HepG2 (cell line): ENCODE data around the gene KERA. TPM values are rescaled to one million over a fixed set of nuclear protein-coding genes. Genes with fewer than 3 reads are reported as not detected.

Experiments
- ATAC-seq: fragments of 200-7000 bp; cut with Tn5 transposase; 3 replicates; pipeline ENCODE4 v1.9.1; 2020; ENCODE audit warnings: mild to moderate bottlenecking, moderate library complexity
- BruUV-seq: library from RNA; stranded (reverse); fragments of 400-500 nt; replicated peaks from 2 replicates; lab custom pipeline; 2021; lab: Mats Ljungman, UMichigan
- CTCF ChIA-PET: fragments of 300-600 bp; formaldehyde crosslinking; extraction: SDS; loops from one replicate; lab custom pipeline; 2021; ENCODE audit warnings: low total read pairs, inconsistent platforms, low intra/inter-chr PET ratio; lab: Yijun Ruan, JAX
- POLR2A ChIA-PET: fragments of 350-600 bp; sonication (Branson Sonifier 250); formaldehyde crosslinking; loops from one replicate; lab custom pipeline; 2020; ENCODE audit warnings: antibody characterized with exemption, inconsistent platforms; lab: Yijun Ruan, JAX
- DNase-seq: peaks from one replicate; pipeline ENCODE4 v3.0.0-alpha.2; 2015; ENCODE audit warnings: low spot score
- FAIRE-seq: peaks from 3 replicates; lab custom pipeline; 2011; peaks lifted over from hg19 to GRCh38; lab: Jason Lieb, UNC
- H2AFZ ChIP-seq: one replicate; pipeline ENCODE4 v1.6.1; 2011; ENCODE audit warnings: low read length, inconsistent platforms
- H3K27ac ChIP-seq: fragments of 300-600 bp; 3 replicates; pipeline ENCODE4 v1.8.0; 2011; ENCODE audit warnings: mixed run types, mild to moderate bottlenecking, mixed read lengths, low read length, inconsistent platforms; ENCODE audit not compliant: insufficient read depth; ENCODE audit errors: extremely low read length
- H3K27me3 ChIP-seq, 2 experiments: fragments of 200-600 bp in 1 of 2; 2 replicates in 1 of 2; 3 replicates in 1 of 2; pipeline versions ENCODE4 v1.6.0 to v1.8.0; 2011; ENCODE audit warnings: low read length in 2 of 2, mild to moderate bottlenecking in 2 of 2, moderate library complexity in 2 of 2, inconsistent platforms in 1 of 2; ENCODE audit not compliant: insufficient read depth in 2 of 2, control insufficient read depth in 1 of 2
- H3K36me3 ChIP-seq, 2 experiments: fragments of 200-600 bp in 1 of 2; replicated peaks in 1 of 2; 2 replicates in 1 of 2; 3 replicates in 1 of 2; pipeline versions ENCODE4 v1.5.1 to v1.8.0; 2011; ENCODE audit warnings: low read length in 2 of 2, inconsistent platforms in 1 of 2; ENCODE audit not compliant: insufficient read depth in 2 of 2, control insufficient read depth in 1 of 2
- H3K4me1 ChIP-seq: 2 replicates; pipeline ENCODE4 v1.5.1; 2012; ENCODE audit warnings: low read length, inconsistent platforms; ENCODE audit not compliant: insufficient read depth
- H3K4me2 ChIP-seq: 2 replicates; pipeline ENCODE4 v1.6.0; 2011; ENCODE audit warnings: low read depth, low read length, inconsistent platforms
- H3K4me3 ChIP-seq, 3 experiments: fragments of 200-600 bp in 1 of 3; sonication (generic), shearing (Covaris generic) in 1 of 3; replicated peaks in 1 of 3; 2 replicates each; pipeline ENCODE4 v1.5.1; 2011 to 2016; ENCODE audit warnings: low read length in 3 of 3, inconsistent platforms in 2 of 3, low read depth in 2 of 3, mild to moderate bottlenecking in 2 of 3, control low read depth in 1 of 3, mixed read lengths in 1 of 3; ENCODE audit not compliant: insufficient read depth in 1 of 3
- H3K79me2 ChIP-seq: one replicate; pipeline ENCODE4 v1.6.1; 2011; ENCODE audit warnings: low read length, inconsistent platforms; ENCODE audit not compliant: insufficient read depth
- H3K9ac ChIP-seq: 2 replicates; pipeline ENCODE4 v1.6.0; 2011; ENCODE audit warnings: mild to moderate bottlenecking, low read depth, low read length, inconsistent platforms; ENCODE audit not compliant: insufficient read depth
- H3K9me3 ChIP-seq: 2 replicates; pipeline ENCODE4 v1.5.1; 2012; ENCODE audit warnings: mild to moderate bottlenecking, low read length
- H4K20me1 ChIP-seq: 2 replicates; pipeline ENCODE4 v1.6.0; 2011; ENCODE audit warnings: inconsistent platforms, mild to moderate bottlenecking, low read length, moderate library complexity; ENCODE audit not compliant: insufficient read depth
- CENPX ChIP-seq: sonication (generic); formaldehyde crosslinking; IDR thresholded peaks from 2 replicates; pipeline ENCODE4 v1.9.0; 2021; ENCODE audit warnings: mild to moderate bottlenecking, missing genetic modification reagents, moderate library complexity
- ETV6 ChIP-seq: sonication (generic); formaldehyde crosslinking; conservative IDR thresholded peaks from 2 replicates; pipeline ENCODE4 v1.4.0; 2020; ENCODE audit warnings: missing genetic modification reagents
- IKZF4 ChIP-seq: sonication (generic); formaldehyde crosslinking; IDR thresholded peaks from 2 replicates; pipeline ENCODE4 v1.5.1; 2020; ENCODE audit warnings: borderline replicate concordance, mild to moderate bottlenecking, low read depth, missing genetic modification reagents; ENCODE audit errors: not compliant biosample characterization
- MIER2 ChIP-seq: IDR thresholded peaks from 2 replicates; pipeline ENCODE4 v1.6.1; 2016; ENCODE audit warnings: missing biosample characterization, missing genetic modification reagents
- NBN ChIP-seq: fragments of 450-650 bp; conservative IDR thresholded peaks from 2 replicates; pipeline ENCODE4 v1.6.1; 2017
- NR2F2 ChIP-seq: IDR thresholded peaks from 2 replicates; pipeline ENCODE4 v1.6.1; 2012; ENCODE audit warnings: low read depth, inconsistent platforms, borderline replicate concordance
- SALL2 ChIP-seq: sonication (generic); formaldehyde crosslinking; IDR thresholded peaks from 2 replicates; pipeline ENCODE4 v1.8.1; 2023; ENCODE audit warnings: mild to moderate bottlenecking, missing genetic modification reagents, inconsistent platforms
- SRSF9 ChIP-seq: fragments of 200-400 bp; formaldehyde crosslinking; IDR thresholded peaks from 2 replicates; pipeline ENCODE4 v1.6.1; 2018; ENCODE audit warnings: borderline replicate concordance, mild to moderate bottlenecking, low read depth, low read length; ENCODE audit not compliant: insufficient read depth, poor library complexity, severe bottlenecking
- ZNF432 ChIP-seq: sonication (generic); formaldehyde crosslinking; IDR thresholded peaks from 2 replicates; pipeline ENCODE4 v1.5.0; 2020; ENCODE audit warnings: missing genetic modification reagents, mild to moderate bottlenecking, borderline replicate concordance
- ZNF644 ChIP-seq: IDR thresholded peaks from 2 replicates; pipeline ENCODE4 v1.6.1; 2016; ENCODE audit warnings: low read depth
- WGBS: methylation state at CpG from one replicate; pipeline ENCODE4 v1.1.6; 2017; ENCODE audit warnings: low lambda C conversion rate; 5-methylcytosine and 5-hydroxymethylcytosine counted together
- in situ Hi-C: cut with HindIII; loops from 2 replicates; pipeline ENCODE4 v1.10.0; 2017; ENCODE audit warnings: low pct_unique_long_range_greater_than_20kb; ENCODE audit not compliant: extremely low pct_ligation_motif_present
- intact Hi-C: fragments of 100-400 bp; cut with micrococcal nuclease; formaldehyde crosslinking; loops from one replicate; pipeline ENCODE4 v1.10.0; 2022; ENCODE audit not compliant: unreplicated experiment
- polyA plus RNA-seq, 8 experiments: library from polyadenylated mRNA; depleted of rRNA in 3 of 8; stranded (reverse) in 7 of 8; unstranded in 1 of 8; fragments of >200 nt; fragmentation: Illumina TruSeq in 4 of 8; extraction: Trizol in 4 of 8; gene quantifications; 2 replicates each; pipeline versions ENCODE4 v1.2.1 to v1.2.3, GENCODE V29; 2011 to 2016; ENCODE audit warnings: low read depth in 4 of 8, missing spikeins in 1 of 8, mixed read lengths in 1 of 8; ENCODE audit not compliant: insufficient read depth in 1 of 8
- total RNA-seq, 5 experiments: library from RNA; depleted of rRNA; stranded (reverse); fragments of >200 nt; fragmentation: Illumina TruSeq; extraction: Trizol; gene quantifications; 2 replicates each; pipeline ENCODE4 v1.2.3, GENCODE V29; 2016; ENCODE audit warnings: low read depth in 1 of 5
- TF ChIP-seq, protein P1 (sequence below): sonication (generic); formaldehyde crosslinking; IDR thresholded peaks from 2 replicates; pipeline ENCODE4 v1.8.1; 2023; ENCODE audit warnings: mild to moderate bottlenecking, missing genetic modification reagents
- TF ChIP-seq, protein P2 (sequence below): sonication (generic); formaldehyde crosslinking; IDR thresholded peaks from 2 replicates; pipeline ENCODE4 v1.4.0; 2020; ENCODE audit warnings: low read depth, mild to moderate bottlenecking, missing genetic modification reagents
- TF ChIP-seq, protein P3 (sequence below): sonication (generic); formaldehyde crosslinking; IDR thresholded peaks from 2 replicates; pipeline ENCODE4 v1.8.1; 2023; ENCODE audit warnings: mild to moderate bottlenecking, moderate library complexity, missing genetic modification reagents

The KERA gene
- total and polyA plus RNA-seq, 2 of the 13 experiments (the other 11 are each of a cell fraction or from before 2014, with no cell fraction given) = not detected

DNA sequence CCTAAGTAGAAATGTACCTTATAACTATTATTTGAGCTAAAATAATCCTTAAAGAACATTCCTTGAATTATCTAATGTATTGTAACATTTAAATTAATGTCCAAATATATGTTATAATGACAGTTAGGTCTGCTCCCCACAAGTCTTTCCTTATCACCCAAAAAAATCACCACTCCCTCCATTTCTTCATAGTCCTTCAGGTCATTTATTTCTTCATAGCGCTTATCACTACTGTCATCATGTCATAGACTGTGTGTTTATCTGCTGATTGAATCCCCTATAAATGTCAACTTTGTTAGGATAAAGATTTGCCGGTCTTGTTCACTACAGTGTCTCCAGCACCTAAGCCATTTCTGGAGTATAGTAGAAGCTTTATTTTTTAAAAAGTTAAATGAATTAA, 41.5 kb upstream of the KERA start:
- Histone ChIP-seq H3K4me1 (no peaks in the 10 kb centered on the region), H3K4me2 (no peak overlapping the region), H3K79me2 (no peaks in the 10 kb centered on the region), H3K9ac (no peak overlapping the region), H3K27me3 (no peaks in the 10 kb centered on the region), H4K20me1 (no peaks in the 10 kb centered on the region), H3K4me3 (no peak overlapping the region), H3K36me3 (no peaks in the 10 kb centered on the region), H3K9me3 (peaks cover 15% of the 10 kb centered on the region; the same call in 1 of the 2 replicates), H3K27ac (no peak overlapping the region), H2AFZ (no peak overlapping the region)
- intact Hi-C loops = no loop called here
- in situ Hi-C loops = no loop called here
- BruUV-seq = no TSS peak
- 1% methylated on average over 2 of the region's 2 CpGs for WGBS
- FAIRE-seq (no peak), DNase-seq (no peak), ATAC-seq (no peak)
- POLR2A ChIA-PET = no interaction called here
- TF ChIP-seq, protein P1, sequence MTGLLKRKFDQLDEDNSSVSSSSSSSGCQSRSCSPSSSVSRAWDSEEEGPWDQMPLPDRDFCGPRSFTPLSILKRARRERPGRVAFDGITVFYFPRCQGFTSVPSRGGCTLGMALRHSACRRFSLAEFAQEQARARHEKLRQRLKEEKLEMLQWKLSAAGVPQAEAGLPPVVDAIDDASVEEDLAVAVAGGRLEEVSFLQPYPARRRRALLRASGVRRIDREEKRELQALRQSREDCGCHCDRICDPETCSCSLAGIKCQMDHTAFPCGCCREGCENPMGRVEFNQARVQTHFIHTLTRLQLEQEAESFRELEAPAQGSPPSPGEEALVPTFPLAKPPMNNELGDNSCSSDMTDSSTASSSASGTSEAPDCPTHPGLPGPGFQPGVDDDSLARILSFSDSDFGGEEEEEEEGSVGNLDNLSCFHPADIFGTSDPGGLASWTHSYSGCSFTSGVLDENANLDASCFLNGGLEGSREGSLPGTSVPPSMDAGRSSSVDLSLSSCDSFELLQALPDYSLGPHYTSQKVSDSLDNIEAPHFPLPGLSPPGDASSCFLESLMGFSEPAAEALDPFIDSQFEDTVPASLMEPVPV (CRISPR knock-in tag) = no peak
- TF ChIP-seq NR2F2 = no peak
- CTCF ChIA-PET = no interaction called here

DNA sequence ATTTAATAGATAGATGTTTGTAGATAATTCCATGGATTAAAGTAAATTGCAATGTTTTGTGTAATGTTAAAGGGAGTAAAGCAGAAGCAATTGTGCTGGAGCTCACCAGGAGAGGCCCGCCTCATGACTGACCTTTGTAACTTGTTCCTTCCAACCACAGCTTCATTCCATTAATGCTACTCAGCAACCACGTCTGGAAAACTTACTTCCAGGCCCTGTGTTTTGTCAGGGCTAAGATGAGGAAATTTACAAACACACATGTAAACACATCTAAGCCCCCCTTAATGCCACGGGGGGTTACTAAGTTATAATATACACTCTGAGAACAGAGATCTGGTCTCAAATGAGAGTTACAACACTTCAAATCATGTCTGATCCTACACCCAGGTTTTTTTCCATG, 41.1 kb upstream of the KERA start:
- no peak overlapping the region for H2AFZ ChIP-seq
- CTCF ChIA-PET = no interaction called here
- no peak for FAIRE-seq

More for the DNA sequence above, 41.1 kb upstream of the KERA start:
- Histone ChIP-seq H3K79me2 (no peaks in the 10 kb centered on the region), H3K27ac (no peak overlapping the region), H3K4me3 (no peak overlapping the region), H3K27me3 (no peaks in the 10 kb centered on the region), H3K9me3 (peaks cover 19% of the 10 kb centered on the region), H4K20me1 (no peaks in the 10 kb centered on the region), H3K4me2 (no peak overlapping the region), H3K9ac (no peak overlapping the region), H3K4me1 (no peaks in the 10 kb centered on the region), H3K36me3 (no peaks in the 10 kb centered on the region)
- POLR2A ChIA-PET = no interaction called here
- TF ChIP-seq CENPX (CRISPR knock-in tag) (no peak), MIER2 (CRISPR knock-in tag) (no peak), SALL2 (CRISPR knock-in tag) (no peak), ETV6 (CRISPR knock-in tag) (no peak), SRSF9 (no peak), NBN (no peak), IKZF4 (CRISPR knock-in tag) (no peak), ZNF432 (CRISPR knock-in tag) (no peak), ZNF644 (CRISPR knock-in tag) (no peak)
- TF ChIP-seq, protein P2, sequence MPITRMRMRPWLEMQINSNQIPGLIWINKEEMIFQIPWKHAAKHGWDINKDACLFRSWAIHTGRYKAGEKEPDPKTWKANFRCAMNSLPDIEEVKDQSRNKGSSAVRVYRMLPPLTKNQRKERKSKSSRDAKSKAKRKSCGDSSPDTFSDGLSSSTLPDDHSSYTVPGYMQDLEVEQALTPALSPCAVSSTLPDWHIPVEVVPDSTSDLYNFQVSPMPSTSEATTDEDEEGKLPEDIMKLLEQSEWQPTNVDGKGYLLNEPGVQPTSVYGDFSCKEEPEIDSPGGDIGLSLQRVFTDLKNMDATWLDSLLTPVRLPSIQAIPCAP = no peak
- TF ChIP-seq, protein P3, sequence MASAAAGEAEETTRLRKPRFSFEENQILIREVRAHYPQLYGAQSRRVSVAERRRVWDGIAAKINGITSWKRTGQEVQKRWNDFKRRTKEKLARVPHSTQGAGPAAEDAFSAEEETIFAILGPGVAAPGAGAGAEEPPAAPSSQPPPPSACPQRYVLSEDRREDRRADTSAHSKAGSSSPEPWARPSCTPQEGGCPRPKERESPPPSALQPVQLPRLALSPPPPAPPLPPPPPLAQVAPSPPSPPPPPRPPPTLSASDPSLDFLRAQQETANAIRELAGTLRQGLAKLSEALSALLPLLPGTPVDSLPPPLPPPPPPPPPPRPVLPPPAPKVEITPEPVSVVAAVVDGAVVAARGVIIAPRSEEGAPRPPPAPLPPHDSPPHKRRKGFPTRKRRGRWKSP (CRISPR knock-in tag) = no peak
- DNase-seq (no peak), ATAC-seq (no peak)
- intact Hi-C loops (no loop called here), in situ Hi-C loops (no loop called here)
- BruUV-seq = no TSS peak
- WGBS = 0% methylated on average over 3 of the region's 3 CpGs
